Neural cell (in vitro differentiated cells): ENCODE data around the gene SNRPE.
"Not testable (repeated sequence)": the region's sequence is repeated elsewhere in the genome, so short reads cannot be mapped to it uniquely, and the experiment has no call there.

Experiments used
- CTCF ChIP-seq: fragments of 450-650 bp; IDR thresholded peaks from 2 replicates; pipeline ENCODE4 v1.5.1; 2014; ENCODE audit warnings: antibody characterized with exemption, mild to moderate bottlenecking, moderate library complexity; ENCODE audit not compliant: poor library complexity, severe bottlenecking
- EP300 ChIP-seq: fragments of 450-650 bp; conservative IDR thresholded peaks from 2 replicates; pipeline ENCODE4 v1.6.1; 2014; ENCODE audit warnings: antibody characterized with exemption, mild to moderate bottlenecking, moderate library complexity; ENCODE audit not compliant: poor library complexity, severe bottlenecking
- EZH2 ChIP-seq: fragments of 200-600, 300-800 bp; shearing (Covaris generic), sonication (generic); IDR thresholded peaks from 2 replicates; pipeline ENCODE4 v1.6.1; 2014; ENCODE audit warnings: antibody characterized with exemption, low read length, borderline replicate concordance, mild to moderate bottlenecking; ENCODE audit not compliant: insufficient read depth, poor library complexity, severe bottlenecking
- MXI1 ChIP-seq: fragments of 450-650 bp; conservative IDR thresholded peaks from 2 replicates; pipeline ENCODE4 v1.6.1; 2014; ENCODE audit warnings: antibody characterized with exemption, mild to moderate bottlenecking; ENCODE audit not compliant: poor library complexity, severe bottlenecking
- POLR2AphosphoS5 ChIP-seq: IDR thresholded peaks from 2 replicates; pipeline ENCODE4 v1.6.1; 2012

GRCh38 chr1:203853112-203853511, 8.3 kb upstream of the SNRPE start:
- TF ChIP-seq CTCF, EP300, EZH2, POLR2AphosphoS5, MXI1: not testable (repeated sequence)
